GM21576 (cell line): ENCODE measurements around the gene MINDY4.
"Not testable (repeated sequence)": the region's sequence is repeated elsewhere in the genome, so short reads cannot be mapped to it uniquely, and the experiment has no call there.

Source experiments
- ATAC-seq: cut with Tn5 transposase; IDR thresholded peaks from one replicate; pipeline ENCODE4 v1.9.1; 2021; ENCODE audit warnings: mild to moderate bottlenecking, moderate library complexity; ENCODE audit not compliant: unreplicated experiment

Gene MINDY4

DNA sequence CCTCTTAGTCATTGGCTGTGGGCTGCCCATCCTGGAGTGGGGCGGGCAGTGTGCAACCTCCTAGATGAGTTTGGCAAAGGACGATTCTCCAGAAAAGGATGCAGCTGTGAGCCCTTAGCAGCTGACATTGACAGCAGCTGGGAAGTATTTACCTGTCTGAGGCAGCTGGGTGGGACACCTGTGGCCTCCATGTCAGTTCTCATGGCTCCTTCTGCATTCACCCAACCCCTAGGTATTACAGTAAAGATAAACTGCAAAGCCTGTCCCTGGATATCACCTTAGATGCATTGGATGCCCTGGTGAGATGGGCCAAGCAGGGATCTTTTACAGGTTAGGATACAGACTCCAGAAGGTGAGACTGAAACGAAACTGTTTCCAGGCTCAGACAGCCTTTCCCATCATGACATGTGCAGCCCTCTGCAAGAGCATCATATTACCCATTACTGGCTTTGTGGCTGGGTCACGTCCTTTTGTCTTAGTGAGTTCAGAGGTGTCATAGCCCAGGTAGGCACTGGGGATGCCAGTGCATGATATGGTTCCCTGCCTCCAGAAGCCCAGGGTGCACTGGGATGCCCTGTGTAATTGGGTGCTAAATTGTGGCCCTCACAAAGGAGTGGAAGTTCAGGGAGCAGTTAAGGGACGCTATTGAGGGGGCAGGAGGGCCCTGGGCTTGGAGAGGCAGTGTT is 28.9 kb downstream of the MINDY4 start:
- ATAC-seq, result no peak

DNA sequence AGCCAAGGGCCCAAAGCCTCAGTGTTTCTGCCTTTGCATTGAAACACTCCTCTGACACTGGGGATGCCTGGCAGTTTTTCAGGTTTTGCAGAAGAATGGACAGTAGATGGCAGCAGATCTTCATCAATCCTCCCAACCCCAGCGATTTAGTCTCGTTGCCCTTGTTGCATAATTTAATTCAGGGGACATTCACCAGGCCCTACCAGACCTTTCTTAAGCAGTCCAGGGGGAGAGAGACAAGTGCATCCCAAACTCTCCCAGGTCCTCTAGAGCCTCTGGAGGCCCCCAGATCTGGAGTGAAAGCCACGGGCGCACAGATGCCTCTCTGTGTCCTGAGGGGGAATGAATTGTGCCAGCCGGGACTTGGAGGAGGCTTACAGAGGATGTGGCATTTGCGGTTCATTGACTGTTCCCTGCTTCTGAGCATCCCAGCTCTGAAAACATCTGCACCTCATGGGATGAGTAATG is 29.6 kb downstream of the MINDY4 start:
- ATAC-seq, result no peak

DNA sequence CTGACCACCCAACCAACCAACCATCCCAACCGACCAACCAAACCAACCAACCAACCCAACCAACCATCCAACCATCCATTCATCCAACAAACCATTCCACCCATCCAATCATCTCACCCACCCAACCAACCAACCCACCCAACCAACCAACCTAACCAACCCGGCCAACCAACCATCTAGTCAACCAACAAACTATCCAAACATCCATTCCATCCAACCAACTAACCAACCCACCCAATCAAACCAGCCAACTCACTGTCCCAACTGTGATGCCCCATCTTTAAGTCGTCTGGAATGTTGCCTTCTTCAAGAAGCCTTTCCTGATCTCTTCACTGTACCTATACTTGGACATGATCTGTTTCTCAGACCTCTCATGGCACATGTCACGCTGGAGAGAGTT is 31.6 kb downstream of the MINDY4 start:
- no peak for ATAC-seq

- ATAC-seq, result no peak
Measured at GRCh38 chr7:30804078-30804661, 33.0 kb downstream of the MINDY4 start.

DNA sequence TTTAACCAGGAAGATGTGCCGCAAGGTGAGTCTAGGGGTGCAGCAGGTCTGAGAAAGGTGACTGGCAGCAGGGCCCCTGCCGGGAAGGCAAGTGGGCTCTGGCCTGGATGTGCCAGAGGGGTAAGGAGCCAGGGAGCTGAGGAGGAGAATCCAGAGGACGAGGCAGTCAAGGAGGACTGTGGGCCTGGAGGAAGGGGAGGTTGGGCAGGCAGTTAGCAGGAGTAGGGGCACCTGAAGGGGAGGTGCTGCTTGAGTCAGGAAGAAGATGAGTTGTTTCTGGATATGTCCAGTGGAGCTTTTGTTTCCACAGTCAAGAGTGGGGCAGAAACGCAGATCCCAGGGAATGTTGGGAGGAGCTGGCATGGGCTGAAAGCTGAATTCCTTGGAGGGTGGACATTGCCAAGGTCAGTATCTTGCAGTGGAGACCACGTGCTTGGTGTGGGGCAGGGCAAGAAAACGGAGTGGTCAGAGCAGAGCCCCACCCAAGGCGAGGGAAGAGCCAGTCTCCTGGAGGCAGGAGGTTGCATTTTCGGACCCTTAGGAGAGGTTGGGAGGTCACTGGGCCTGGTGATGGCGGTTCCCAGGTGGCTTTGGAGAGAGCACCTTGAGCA is 34.0 kb downstream of the MINDY4 start:
- ATAC-seq, result no peak

GRCh38 chr7:30805931-30806330 is 34.7 kb downstream of the MINDY4 start:
- no peak for ATAC-seq

GRCh38 chr7:30807477-30807876 is 36.3 kb downstream of the MINDY4 start:
- ATAC-seq, result not testable (repeated sequence)

DNA sequence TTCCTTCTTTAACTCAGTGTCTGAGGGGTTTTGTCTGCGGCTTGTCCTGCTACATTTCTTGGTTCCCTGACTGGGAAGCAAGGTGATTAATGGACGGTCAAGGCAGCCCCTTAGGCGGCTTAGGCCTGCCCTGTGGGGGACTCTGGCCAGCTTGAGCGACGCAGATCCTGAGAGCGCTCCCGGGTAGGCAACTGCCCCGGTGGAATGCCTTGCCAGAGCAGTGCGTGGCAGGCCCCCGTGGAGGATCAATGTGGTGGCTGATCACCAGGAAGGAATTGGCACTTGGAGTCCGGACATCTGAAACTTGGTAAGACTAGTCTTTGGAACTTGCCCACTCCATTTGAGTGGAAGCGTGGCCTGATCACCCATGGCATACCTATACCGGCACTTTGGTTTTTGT is 36.7 kb downstream of the MINDY4 start:
- not testable (repeated sequence) for ATAC-seq

DNA sequence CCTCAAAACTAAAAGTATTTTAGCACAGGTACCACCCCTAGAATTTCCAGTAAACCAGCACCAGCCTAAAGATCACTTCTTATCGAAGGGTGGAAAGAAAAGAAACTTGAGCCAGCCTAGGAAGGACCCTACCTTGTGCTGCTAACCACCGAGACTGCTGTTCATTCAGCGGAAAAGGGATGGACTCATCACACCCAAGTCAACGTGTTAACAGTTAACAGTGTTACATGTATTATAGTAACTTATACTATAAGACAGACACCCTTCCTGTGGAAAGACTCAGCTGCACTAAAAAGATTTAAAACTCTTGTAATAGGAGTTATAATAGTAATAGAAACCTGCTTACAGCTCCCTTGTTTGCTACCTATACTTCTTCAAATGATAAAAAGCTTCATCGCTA is 39.8 kb downstream of the MINDY4 start:
- ATAC-seq, result peak; percentile 53

- no peak for ATAC-seq
Measured at GRCh38 chr7:30812676-30813075, 41.5 kb downstream of the MINDY4 start.

GRCh38 chr7:30813466-30813865 is 42.2 kb downstream of the MINDY4 start:
- no peak for ATAC-seq

GRCh38 chr7:30814700-30815387 is 43.6 kb downstream of the MINDY4 start:
- no peak for ATAC-seq

GRCh38 chr7:30815388-30815854 is 44.2 kb downstream of the MINDY4 start:
- ATAC-seq, result no peak

DNA sequence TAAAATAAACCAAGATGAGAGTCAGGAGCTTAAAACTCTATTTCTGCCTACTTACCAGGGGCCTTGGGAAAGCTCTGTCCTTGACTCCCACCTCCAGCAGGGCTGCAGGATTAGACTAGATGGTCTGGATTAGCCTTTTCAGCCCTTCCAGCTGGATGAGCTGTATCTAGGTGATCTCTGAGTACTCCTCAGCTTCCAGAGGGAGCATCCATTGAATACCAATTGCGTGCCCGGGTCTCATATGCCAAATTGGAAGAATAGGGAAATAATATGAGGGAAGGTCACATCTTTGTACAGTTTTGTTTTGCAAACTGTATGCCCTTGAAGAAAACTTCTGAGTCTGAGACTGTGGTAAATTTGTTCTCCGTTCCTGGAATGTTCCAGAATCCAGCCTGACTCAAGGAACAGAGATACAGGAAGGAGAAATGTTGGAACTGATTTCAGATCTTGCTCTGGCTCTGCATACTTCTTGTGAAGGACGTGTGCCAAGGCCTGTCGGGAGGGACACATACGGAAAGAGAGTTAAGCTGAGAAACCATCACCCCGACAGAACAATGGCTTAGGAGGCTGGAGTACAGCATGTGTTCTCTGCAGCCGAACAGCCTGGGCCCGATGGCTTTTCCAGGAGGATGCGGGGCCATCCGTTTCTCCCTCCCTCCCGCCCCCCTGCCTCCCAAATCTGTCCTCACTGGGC is 44.9 kb downstream of the MINDY4 start:
- no peak for ATAC-seq

GRCh38 chr7:30816645-30817370 is 45.6 kb downstream of the MINDY4 start:
- ATAC-seq, result no peak

GRCh38 chr7:30817371-30817767 is 46.2 kb downstream of the MINDY4 start:
- no peak for ATAC-seq

GRCh38 chr7:30824821-30825720 is 53.9 kb downstream of the MINDY4 start:
- ATAC-seq, result no peak

DNA sequence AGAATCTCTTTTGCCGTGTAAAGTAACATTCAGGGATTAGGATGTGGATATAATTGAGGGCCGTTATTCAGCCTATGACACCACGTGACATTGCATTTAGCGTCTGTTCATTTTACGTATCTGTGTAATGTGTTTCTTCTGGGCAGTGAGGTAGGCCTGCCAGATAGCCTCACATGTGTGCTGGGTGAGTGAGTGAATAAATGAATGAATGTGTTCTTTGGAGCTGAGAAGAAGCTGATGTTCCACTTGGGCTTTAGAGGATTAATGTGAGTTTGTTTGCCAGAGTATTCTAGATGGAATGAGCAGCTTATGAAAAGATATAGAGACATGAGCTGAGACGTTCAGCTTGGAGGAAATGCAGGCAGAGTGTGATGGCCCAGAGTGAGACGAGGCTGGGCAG is 55.0 kb downstream of the MINDY4 start:
- no peak for ATAC-seq

DNA sequence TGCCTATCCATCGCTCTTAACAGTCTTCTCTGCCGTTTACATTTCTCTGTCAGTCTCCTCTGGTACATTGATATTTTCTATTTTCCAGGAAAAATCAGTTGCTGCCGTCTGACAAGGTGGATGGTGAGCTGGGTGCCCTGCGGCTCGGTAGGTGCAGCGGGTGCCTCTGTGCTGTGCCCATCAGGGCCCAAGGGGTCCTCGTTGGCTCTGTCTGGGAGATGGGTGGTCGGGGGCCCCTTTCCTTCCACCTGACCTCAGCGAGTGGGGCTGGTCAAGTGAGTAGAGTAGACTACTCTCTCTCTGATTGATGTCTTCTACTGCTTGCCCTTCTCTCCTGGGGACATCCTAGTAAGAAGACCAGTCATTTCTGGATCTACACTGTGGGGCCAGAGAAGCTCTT is 57.4 kb downstream of the MINDY4 start:
- ATAC-seq, result no peak
